ENCODE measurements around the gene EBF3. TPM values are rescaled to one million over a fixed set of nuclear protein-coding genes. Genes with fewer than 3 reads are reported as not detected.

The EBF3 gene
- total RNA-seq, 1 donor from 2014 or later = not detected

- TF ChIP-seq CTCF (conservative IDR thresholded peaks at IDR 0.05; ENCODE audit: low read depth, low read length) = peak; percentile 53
- no peak overlapping the region for H3K4me3 ChIP-seq (ENCODE audit: low read depth, low read length)
- no peak for DNase-seq (ENCODE audit: low read depth)
Observed at GRCh38 chr10:129877773-129878371, 86.2 kb downstream of the EBF3 start.

GRCh38 chr10:129876838-129877237 is 87.2 kb downstream of the EBF3 start:
- no peak for TF ChIP-seq CTCF (conservative IDR thresholded peaks at IDR 0.05; ENCODE audit: low read depth, low read length)
- H3K4me3 ChIP-seq (ENCODE audit: low read depth, low read length) = no peak overlapping the region
- no peak for DNase-seq (ENCODE audit: low read depth)

GRCh38 chr10:129875993-129876726 is 87.9 kb downstream of the EBF3 start:
- no peak for TF ChIP-seq CTCF (conservative IDR thresholded peaks at IDR 0.05; ENCODE audit: low read depth, low read length)
- no peak overlapping the region for H3K4me3 ChIP-seq (ENCODE audit: low read depth, low read length)
- DNase-seq (ENCODE audit: low read depth) = no peak

- TF ChIP-seq CTCF (conservative IDR thresholded peaks at IDR 0.05; ENCODE audit: low read depth, low read length) = no peak
- H3K4me3 ChIP-seq (ENCODE audit: low read depth, low read length) = no peak overlapping the region
- DNase-seq (ENCODE audit: low read depth) = no peak
Observed at GRCh38 chr10:129873351-129873750, 90.7 kb downstream of the EBF3 start.

- TF ChIP-seq CTCF (conservative IDR thresholded peaks at IDR 0.05; ENCODE audit: low read depth, low read length) = no peak
- DNase-seq (ENCODE audit: low read depth) = no peak
- no peak overlapping the region for H3K4me3 ChIP-seq (ENCODE audit: low read depth, low read length)
Observed at GRCh38 chr10:129871966-129872365, 92.1 kb downstream of the EBF3 start.

- no peak overlapping the region for H3K4me3 ChIP-seq (ENCODE audit: low read depth, low read length)
- DNase-seq (ENCODE audit: low read depth) = no peak
- no peak for TF ChIP-seq CTCF (conservative IDR thresholded peaks at IDR 0.05; ENCODE audit: low read depth, low read length)
Observed at GRCh38 chr10:129870961-129871621, 93.0 kb downstream of the EBF3 start.

All from epithelial cell of proximal tubule (primary cell).